T-cell (primary cell): ENCODE data around the gene RAD51AP2. TPM values are rescaled to one million over a fixed set of nuclear protein-coding genes. Genes with fewer than 3 reads are reported as not detected.

Experiments
- total RNA-seq, 35 experiments: library from RNA in 6 of 35; stranded (reverse) in 6 of 35; fragments of 120-200 nt in 1 of 35; gene quantifications; one replicate each; pipeline versions ENCODE4 v1.2.1 to v1.2.4 and lab custom pipeline; 2013 to 2026

Gene RAD51AP2
- total RNA-seq, 5 donors from 2014 or later (not counting 1 experiment from before 2014, with no cell fraction given), result not detected

Other genes starting within 250 kb of the RAD51AP2 start
- under 1 TPM in 1 of 5 donors, not detected in 4; 0.22 TPM for gene VSNL1, start 22.3 kb upstream of the RAD51AP2 start, total RNA-seq
- gene SMC6, start 235.4 kb upstream of the RAD51AP2 start, total RNA-seq, result 10 to 100 TPM; 14.1 to 22.8 (median 18.1) TPM
- gene GEN1, start 235.7 kb upstream of the RAD51AP2 start, total RNA-seq, result 1 to 10 TPM; 7.6 to 9.2 (median 7.7) TPM